GM23248 (cell line): Measurements from ENCODE around the gene RAB37.

Experiments
- EZH2 ChIP-seq: fragments of 200-600 bp; sonication (generic); IDR thresholded peaks from 2 replicates; pipeline ENCODE4 v1.6.1; 2018; ENCODE audit warnings: antibody characterized with exemption, mild to moderate bottlenecking; ENCODE audit not compliant: insufficient read depth, poor library complexity, severe bottlenecking
- EZH2phosphoT487 ChIP-seq: fragments of 200-600 bp; sonication (generic); IDR thresholded peaks from 2 replicates; pipeline ENCODE4 v1.6.1; 2018; ENCODE audit warnings: antibody characterized with exemption, moderate library complexity, mild to moderate bottlenecking, low read depth; ENCODE audit not compliant: insufficient read depth

DNA sequence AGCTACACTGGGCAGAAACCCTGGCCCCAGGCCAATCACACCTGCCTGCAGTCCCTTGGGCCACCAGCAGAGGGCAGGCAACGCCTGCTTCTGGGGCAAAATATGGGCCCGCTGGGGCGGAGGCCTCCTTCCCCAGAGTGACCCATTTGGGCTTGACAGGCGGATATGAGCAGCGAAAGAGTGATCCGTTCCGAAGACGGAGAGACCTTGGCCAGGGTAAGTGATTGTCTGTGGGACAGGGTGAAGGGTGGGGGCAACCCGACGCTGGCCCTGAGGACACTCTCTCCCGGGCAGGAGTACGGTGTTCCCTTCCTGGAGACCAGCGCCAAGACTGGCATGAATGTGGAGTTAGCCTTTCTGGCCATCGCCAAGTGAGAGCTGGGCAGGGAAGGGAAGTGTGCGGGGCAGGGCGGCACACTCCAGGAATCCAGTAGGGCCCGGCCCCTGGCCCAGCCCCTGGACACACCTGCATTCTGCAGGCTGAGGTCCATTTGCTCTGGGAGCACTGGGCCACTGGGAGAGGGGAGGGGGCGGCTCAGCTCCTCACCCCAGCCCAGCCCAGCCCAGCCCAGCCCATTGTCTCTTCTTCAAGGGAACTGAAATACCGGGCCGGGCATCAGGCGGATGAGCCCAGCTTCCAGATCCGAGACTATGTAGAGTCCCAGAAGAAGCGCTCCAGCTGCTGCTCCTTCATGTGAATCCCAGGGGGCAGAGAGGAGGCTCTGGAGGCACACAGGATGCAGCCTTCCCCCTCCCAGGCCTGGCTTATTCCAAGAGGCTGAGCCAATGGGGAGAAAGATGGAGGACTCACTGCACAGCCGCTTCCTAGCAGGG, 7.9 kb downstream of the RAB37 start:
- no peak for TF ChIP-seq EZH2
- TF ChIP-seq EZH2phosphoT487, result no peak
